Activated naive CD4-positive, alpha-beta T cell treated with anti-CD3 and anti-CD28 coated beads, Interleukin-2, amount 50 U/mL, for 16 hours (primary cell): ENCODE results near the gene RPS29.
A peak's percentile ranks its signal among the peaks of the same experiment; 100 is the strongest.

Experiments used
- DNase-seq: peaks from one replicate; pipeline ENCODE4 v3.0.0-alpha.2; 2020

The RPS29 gene

DNA sequence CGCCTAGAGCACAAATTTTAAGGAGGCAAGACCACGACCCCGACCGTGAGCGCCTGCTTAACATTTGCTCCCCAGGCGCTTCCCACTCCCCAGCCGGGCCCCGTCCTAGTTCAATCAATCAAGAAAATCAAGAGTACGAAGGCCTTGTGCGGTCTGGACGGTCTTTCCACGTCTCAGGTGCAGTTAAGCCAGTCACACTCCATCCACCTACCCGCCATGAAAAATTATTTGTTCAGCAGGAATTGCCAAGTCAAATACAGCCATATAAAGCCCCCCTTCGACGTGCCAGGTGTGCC, 12.0 kb upstream of the RPS29 start:
- DNase-seq = no peak

DNA sequence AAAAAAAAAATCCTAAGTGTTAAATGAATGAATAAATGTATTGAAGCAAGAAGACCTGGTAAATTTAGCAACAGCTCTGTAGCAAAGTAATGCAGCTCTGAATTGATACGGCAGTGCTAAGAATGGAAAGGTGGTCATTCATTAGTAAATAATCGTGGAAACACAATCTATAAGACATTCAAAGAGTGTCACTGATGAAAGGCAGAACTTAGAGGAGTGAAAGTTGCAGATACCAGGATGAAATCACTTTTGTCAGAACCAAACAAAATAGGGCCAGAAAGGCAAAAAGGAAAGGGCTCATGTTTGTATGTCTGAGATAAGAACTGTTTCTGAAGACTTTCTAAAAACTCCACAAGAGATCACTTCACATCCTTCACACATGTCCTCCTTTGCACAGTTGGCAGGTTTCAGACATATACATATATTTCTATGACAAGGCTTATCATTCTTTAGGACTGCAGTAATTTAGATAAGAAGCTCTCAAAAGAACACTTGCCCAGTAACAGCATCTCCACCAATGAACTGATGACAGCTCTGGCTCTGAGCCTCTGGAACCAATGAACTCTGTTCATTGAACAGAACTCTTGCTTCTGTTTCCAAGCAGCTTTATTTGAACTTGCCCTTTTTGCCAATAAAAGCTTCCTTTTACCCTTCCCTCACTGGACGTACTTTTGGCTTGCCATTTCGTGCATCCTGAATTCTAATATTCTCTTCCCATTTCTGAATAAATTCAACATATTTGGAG, 8.3 kb upstream of the RPS29 start:
- no peak for DNase-seq

DNA sequence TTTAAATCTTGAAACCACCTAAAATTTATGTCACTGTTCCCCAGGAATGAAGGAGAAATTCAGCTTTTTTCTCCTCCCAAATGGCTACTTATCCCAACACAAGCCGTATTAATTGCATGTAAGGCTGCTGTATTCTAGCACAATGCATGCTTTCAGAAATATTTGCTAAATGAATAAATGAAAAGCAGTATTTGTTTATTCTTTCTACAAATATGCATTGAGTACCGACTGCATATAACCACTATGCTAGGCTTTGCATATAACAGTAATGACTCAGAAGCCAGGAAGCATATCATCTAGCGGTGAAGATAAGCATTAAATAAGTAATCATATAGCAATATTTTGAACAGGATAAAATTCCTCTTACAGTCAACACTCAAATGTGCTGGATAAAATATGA, 6.8 kb upstream of the RPS29 start:
- DNase-seq = no peak

DNA sequence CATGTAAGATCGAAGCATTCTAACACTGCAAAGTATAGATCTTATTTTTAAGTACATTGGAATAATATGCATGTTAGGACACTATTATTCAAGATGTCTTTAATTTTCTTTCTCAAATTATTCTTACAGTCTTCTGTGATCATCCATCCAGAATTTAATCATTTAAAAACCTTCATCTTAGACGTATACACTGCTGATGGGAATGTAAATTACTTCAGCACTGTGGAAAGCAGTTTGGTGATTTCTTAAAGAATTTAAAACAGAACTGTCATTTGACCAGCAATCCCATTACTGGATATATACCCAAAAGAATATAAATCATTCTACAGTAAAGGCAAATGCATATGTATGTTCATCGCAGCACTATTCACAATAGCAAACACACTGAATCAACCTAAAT, 3.2 kb upstream of the RPS29 start:
- no peak for DNase-seq

DNA sequence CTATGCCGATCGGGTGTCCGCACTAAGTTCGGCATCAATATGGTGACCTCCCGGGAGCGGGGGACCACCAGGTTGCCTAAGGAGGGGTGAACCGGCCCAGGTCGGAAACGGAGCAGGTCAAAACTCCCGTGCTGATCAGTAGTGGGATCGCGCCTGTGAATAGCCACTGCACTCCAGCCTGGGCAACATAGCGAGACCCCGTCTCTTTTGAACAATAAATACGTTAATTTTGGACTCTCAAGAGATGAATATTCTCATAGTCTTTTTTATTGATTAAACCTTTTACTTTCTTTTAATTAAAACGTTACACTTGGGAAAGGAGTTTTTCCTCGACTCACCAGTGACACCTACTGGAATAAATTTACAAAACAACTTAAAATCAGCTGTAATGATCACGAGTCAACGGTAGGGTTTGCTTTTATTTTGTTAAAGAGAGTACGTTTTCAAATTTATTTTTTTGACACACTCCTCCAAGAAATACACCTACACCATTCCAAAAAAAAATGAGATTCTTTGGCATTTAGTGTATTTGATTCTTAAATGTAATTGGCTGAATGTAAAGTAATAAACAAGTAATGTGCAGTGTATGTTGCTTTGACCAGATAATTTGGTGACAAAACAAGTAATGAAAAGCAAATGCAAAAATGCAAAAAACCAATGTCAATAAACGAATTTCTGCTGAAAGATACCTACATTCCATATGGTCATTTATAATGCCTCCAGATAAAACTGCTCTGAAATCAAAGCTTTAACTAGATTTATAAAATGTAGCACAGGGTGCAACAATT, 687 bp upstream of the RPS29 start:
- peak; percentile 73 for DNase-seq

DNA sequence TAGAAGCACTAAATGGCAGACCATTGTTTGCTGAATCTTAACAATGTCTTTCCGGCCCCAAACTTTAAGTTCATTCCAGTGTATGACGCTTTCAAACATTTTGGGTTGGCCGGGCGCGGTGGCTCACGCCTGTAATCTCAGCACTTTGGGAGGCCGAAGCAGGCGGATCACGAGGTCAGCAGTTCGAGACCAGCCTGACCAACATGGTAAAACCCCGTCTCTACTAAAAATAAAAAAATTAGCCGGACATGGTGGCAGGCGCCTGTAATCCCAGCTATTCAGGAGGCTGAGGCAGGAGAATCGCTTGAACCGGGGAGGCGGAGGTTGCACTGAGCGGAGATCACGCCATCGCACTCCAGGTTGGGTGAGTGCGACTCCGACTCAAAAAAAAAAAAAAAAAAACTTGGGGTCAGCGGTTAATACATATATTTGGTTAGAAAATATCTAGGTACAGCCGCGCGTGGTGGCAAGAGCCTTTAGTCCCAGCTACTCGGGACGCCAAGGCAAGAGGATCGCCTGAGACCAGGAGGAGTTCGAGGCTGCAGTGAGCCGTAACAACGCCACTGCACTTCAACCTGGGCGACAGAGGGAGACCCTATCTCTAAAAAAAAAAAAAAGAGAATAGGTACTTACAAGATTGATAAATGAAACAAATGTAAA, 1.1 kb downstream of the RPS29 start:
- DNase-seq = peak; percentile 35

DNA sequence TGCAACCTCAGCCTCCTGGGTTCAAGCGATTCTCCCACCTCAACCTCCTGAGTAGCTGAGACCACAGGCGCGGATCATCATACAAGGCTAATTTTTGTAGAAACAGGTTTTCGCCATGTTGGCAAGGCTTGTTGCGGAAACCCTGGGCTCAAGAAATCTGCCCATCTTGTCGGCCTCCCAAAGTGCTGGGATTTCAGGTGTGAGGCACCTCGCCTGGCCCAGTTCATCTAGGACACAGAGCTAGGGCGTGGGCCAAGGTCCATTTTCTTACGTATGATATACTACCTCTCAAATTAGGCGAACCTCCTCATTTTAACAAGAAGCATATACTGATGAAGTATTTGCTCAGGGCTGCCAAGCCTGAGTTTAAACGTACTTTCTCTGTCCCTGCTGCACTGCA, 2.1 kb downstream of the RPS29 start:
- peak; percentile 12 for DNase-seq

DNA sequence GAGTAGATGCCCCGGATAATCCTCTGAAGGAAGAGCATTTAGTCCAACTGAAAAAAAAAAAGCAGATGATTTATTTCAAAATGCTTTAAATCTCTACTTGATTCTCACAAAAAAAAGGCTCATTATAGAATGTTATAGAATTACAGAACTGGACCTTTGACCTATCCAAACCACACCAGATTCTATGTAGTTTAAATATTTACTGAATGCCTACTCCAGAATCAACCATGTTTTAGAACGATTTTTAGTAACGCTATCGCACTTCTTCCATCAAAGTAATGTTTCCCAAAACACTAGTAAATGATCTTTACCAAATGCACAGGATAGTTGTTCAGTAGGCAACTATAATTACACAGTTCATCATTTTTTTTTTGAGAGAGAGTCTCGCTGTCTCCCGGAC, 2.6 kb downstream of the RPS29 start:
- no peak for DNase-seq

DNA sequence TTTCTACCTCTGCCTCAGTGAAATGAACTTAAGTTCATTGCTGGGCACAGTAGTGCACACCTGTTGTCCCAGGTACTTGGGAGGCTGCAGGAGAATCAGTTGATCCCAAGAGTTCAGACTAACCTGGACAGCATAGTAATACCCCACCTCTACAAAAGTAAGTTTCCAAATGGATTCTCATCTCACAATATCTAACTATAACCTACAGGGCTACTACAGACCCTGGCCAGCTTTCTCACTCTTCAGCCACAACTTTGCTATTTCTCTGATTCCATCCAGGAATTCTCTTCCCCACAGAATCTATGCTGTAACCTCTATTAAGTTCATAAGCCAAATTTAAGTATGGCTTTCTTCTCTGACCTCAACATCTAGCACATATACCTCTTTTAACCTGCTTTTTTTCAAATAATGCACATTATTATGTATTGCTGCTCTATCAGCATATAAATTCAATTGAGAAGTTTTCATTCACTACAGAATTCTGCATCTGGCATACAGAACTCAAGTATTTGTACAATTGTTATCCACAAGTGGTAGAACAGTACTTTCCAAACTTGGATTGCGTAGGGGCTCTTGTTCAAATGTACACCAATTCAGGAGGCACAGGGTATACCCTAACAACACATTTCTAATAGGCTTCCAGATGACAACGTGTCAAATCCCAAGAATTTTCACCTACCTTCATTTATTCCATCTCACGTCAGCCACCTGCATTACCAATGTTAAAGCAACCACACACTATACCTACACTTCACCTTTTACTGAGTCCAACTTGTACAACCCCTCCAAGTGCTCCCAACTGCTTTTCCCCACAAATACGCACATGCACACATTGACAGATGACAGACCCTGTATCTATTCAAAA, 3.8 kb downstream of the RPS29 start:
- DNase-seq = no peak

DNA sequence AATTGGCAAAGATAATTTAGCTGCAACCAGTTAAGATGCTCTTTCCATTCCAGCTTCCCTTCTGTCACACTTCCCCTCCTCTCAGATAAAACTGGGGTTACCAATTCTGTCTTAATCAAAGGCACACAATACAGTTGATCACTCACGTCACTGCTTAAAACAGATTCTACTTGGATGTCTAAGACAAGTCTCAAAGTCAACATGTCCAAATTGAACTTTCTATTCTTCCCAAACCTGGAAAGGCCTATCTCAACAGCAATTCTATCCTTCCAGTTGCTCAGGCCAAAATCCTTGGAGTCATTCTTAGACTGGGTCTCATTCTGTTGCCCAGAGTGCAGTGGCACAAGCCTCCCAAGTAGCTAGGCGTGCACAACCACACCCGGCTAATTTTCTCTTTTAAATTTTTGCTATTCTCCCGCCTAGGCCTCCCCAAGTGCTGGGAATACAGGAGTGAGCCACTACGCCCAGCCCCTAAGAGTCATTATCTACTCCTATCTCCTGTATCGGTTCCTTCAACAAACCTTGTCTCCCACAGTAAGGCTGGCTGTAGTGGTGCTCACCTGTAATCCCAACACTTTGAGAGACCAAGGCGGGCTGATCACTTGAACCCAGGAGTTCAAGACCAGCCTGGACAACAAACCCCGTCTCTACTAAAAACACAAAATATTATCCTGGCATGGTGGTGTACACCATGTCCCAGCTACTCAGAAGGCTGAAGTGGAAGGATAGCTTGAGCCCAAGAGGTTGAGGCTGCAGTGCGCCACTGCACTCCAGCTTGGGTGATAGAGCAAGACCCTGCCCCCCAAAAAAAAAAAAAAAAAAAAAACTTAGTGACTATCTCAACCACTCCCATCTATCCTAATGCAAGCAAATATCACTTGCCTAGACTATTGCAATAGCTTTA, 4.7 kb downstream of the RPS29 start:
- DNase-seq = no peak

DNA sequence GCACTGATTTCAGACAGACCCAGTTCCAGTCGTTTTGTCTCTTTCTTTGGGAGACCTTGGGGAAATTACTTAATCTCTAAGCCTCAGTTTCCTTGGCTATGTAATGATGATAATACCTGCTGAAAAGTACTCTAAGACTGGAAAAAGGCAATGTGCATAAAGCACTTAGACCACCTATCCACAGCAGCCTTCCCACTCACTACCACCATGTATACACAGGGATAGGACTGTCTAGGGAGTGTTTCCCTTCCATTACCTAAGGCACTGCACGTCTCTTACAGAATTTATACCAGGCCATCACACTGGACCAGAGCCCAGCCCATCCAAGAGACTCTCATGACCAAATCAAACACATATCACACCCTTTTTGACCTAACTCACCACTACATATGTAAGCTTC, 6.3 kb downstream of the RPS29 start:
- DNase-seq = no peak

DNA sequence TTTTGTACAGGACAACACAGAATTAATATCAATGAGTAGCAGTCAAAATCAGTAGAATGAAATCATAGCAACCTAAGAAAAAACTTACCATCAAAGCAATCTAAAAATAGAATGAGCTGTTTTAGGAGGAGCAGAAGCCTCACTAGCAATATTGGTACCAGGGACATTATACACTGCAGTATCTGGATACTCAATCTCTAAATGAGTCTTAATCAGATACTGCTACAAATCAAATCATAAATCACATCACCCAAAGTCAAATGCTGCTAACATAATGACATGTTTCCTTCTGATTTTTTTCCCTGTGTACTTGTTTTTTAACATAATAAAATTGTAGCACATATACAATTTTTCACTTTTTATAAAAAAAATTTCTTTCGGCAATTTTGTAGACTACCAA, 8.0 kb downstream of the RPS29 start:
- DNase-seq = no peak

DNA sequence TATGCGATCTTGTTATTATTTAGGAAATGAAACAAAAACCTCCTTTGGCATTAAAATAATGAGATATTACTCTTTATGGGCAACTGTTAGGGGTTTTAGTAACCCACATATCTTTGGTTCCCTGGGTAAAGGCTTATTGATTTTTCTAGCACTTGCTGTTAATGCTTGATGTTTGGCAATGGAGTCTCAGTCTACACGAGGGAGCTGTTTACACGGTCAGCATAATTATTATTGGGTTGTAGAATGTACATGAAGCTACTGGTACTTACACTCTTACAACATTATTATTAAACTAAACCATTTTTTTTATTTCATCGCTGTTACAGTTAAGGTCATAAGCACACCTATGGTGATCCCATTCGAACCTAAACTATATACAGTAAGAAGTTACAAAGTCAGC, 12.1 kb downstream of the RPS29 start:
- no peak for DNase-seq

DNA sequence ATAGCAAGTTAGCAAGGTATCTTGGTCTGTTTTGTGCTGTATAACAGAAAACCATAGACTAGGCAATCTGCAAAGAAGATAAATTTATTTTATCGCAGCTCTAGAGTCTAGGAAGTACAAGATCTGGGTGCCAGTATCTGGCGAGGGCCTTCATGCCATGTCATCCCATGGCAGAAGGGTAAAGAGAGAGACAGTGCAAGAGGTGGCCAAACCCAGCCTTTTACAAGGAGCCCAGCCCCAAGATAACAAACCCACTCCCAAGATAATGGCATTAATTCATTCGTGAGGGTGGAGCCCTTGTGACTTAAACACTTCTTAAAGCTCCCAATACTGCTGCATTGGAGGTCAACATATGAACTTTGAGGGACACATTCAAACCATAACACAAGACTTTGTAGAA, 16.9 kb downstream of the RPS29 start:
- DNase-seq = no peak

DNA sequence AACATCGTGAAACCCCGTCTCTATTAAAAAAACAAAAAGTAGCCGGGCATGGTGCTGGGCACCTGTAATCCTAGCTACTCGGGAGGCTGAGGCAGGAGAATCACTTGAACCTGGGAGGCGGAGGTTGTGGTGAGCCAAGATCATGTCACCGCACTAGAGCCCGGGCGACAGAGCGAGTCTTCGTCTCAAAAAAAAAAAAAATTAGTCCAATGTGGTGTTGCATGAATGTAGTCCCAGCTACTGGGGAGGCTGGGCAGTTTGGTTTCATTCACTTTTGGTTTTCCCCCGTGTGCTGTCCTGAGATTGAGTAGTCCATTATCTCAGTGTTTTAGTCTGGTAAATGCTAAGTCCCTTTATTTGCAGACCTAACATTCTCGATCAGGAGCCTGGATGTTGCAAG, 19.5 kb downstream of the RPS29 start:
- DNase-seq = no peak

DNA sequence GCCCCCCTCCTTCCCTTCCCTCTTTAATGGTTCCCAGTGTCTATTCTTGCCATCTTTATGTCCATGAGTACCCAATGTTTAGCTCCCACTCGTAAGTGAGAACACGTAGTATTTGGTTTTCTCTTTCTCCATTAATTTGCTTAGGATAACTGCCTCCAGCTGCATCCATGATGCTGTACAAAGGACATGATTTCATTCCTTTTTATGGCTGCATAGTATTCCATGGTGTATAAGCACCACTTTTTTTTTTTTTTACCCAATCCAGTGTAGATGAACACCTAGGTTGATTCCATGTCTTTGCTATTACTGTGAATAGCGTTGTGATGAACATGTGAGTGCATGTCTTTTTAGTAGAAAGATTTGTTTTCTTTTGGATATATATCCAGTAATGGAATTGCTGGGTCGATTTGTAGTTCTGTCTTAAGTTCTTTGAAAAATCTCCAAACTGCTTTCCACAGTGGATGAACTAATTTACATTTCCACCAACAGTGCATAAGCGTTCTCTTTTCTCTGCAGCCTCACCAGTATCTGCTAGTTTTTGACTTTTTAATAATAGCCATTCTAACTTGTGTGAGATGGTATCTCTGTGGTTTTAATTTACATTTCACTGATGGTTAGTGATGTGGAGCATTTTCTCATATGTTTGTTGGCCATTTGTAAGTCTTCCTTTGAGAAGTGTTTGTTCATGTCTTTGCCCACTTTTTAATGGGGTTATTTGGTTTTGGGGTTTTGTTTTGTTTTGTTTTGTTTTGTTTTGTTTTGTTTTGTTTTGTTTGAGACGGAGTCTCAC, 26.0 kb downstream of the RPS29 start:
- no peak for DNase-seq

DNA sequence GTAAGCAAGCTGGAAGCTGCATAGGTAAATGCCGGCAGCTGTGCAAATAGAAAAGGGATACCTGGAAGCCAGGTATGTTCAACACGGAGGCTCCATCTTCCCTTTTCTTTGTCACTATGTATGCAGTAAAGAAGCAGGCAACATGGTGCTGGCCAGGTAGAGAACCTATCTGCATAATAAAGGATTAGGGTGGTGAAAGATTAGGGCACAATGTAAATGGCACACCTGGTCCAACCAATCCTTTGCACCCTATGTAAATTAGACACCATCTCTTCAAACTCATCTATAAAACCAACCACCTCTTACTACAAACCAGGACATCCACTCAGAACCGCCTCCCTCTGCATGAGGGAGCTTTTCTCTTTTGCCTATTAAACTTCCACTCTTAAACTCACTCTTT, 32.3 kb downstream of the RPS29 start:
- no peak for DNase-seq

DNA sequence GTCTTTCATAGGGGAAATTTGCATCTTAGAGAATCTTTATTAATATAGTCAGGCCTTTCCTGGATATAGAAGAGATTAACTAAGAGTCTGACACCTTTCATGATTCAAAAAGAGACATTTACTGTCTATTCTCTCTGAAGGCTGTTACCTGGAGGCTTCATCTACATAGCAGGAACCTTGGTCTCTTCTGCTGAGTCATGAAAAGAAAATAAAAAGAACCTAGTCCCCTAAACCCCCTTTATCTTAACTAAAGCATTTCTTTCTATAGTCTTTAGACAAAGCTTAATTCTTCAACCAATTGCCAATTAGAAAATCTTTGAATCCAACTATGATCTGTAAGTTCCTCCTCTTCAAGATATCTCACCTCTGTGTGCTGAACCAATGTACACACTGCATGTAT, 33.1 kb downstream of the RPS29 start:
- DNase-seq = no peak

DNA sequence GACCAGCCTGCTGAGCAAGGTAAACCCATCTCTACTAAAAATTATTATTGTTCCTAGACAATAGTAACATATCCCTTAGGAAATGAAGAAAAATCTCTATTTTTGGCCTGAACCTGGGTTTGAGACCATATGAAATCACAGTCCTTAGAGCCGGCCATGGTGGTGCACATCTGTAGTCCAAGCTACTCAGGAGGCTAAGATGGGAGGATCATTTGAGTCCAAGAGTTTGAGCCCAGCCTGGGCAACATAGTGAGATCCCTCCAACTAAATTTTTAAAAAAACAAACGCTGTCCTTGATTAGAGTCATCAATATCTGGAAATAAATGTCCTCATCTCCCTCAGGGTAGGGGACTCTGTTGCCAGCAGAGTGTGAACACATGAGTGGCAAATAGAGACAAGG, 34.6 kb downstream of the RPS29 start:
- no peak for DNase-seq

DNA sequence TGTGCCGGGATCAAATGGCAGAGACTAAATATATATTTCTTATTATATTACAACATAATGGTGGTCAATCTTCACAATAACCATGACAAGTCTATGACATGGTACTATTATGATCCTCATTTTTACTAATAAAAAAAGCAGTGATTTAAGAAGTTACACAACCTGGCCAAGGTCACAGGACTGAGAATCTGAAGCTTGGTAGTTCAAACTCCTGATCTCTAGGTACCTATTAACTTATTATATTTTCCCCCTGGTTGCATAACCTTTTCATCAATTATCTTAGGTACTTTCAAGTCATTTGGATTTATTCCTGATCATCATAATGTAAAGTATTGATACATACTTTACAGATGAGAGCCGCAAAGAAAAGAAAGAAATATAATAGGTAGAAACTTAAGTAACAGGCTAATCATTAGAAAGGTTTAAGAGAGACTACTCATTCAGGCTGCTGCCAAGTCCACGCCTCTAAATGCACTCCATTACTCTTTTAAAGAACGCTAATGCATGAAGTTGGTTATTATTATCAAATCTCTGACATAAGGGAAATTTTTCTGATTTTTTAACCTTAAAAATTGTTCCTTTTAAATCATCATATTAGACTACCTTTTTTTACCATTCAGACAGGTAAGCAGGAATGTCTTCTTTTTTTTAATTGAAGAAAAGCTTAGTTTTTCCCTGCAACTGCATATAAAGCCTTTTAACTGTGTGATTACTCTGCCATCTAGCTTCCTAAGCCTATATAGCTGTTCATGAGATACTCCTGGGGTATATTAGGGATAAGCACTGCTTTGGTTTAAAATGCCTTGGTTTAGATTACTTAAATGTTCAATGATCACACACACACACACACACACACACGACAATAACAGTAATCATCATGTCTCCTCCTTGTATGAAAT, 35.6 kb downstream of the RPS29 start:
- no peak for DNase-seq
